OCI-LY1 (cell line): ENCODE results near the gene PNMA1.

Experiments
- H2AFZ ChIP-seq: fragments of 200-600 bp; sonication (generic), shearing (Covaris generic); 2 replicates; pipeline ENCODE4 v1.6.0; 2014; ENCODE audit warnings: antibody characterized with exemption, mild to moderate bottlenecking, low read length
- H3F3A ChIP-seq: fragments of 200-600 bp; sonication (generic), shearing (Covaris generic); 2 replicates; pipeline ENCODE4 v1.6.0; 2014; ENCODE audit warnings: mild to moderate bottlenecking, antibody characterized with exemption, low read length, moderate library complexity; ENCODE audit not compliant: insufficient read depth
- H3K27ac ChIP-seq: fragments of 200-600 bp; sonication (generic); 2 replicates; pipeline ENCODE4 v1.5.1; 2014; ENCODE audit warnings: low read length, mixed run types, mild to moderate bottlenecking, low read depth; ENCODE audit not compliant: poor library complexity, severe bottlenecking
- H3K27me3 ChIP-seq: fragments of 200-600 bp; sonication (generic); 2 replicates; pipeline ENCODE4 v1.6.0; 2014; ENCODE audit warnings: antibody characterized with exemption, mild to moderate bottlenecking, low read length, moderate library complexity; ENCODE audit not compliant: insufficient read depth
- H3K36me3 ChIP-seq: fragments of 200-600 bp; sonication (generic); 2 replicates; pipeline ENCODE4 v1.6.1; 2014; ENCODE audit warnings: mild to moderate bottlenecking, antibody characterized with exemption, low read length, moderate library complexity, mixed read lengths; ENCODE audit not compliant: insufficient read depth
- H3K4me1 ChIP-seq: fragments of 200-600 bp; sonication (generic); 2 replicates; pipeline ENCODE4 v1.5.1; 2014; ENCODE audit warnings: mild to moderate bottlenecking, low read length, moderate library complexity; ENCODE audit not compliant: insufficient read depth, severe bottlenecking
- H3K4me2 ChIP-seq: fragments of 200-600 bp; sonication (generic), shearing (Covaris generic); 2 replicates; pipeline ENCODE4 v1.6.1; 2014; ENCODE audit warnings: low read length
- H3K4me3 ChIP-seq: fragments of 200-600 bp; sonication (generic); 2 replicates; pipeline ENCODE4 v1.5.1; 2014; ENCODE audit warnings: low read length, low read depth, mild to moderate bottlenecking, mixed read lengths; ENCODE audit not compliant: poor library complexity, severe bottlenecking
- H3K79me2 ChIP-seq: fragments of 200-600 bp; shearing (Covaris generic); 2 replicates; pipeline ENCODE4 v1.6.1; 2016; ENCODE audit warnings: mixed run types, low read length, mixed read lengths; ENCODE audit not compliant: insufficient read depth
- H3K9ac ChIP-seq: fragments of 200-600 bp; sonication (generic), shearing (Covaris generic); 2 replicates; pipeline ENCODE4 v1.6.1; 2014; ENCODE audit warnings: mild to moderate bottlenecking, low read length, mixed read lengths
- H3K9me2 ChIP-seq: fragments of 200-600 bp; sonication (generic), shearing (Covaris generic); 2 replicates; pipeline ENCODE4 v1.6.1; 2014; ENCODE audit warnings: low read depth, mild to moderate bottlenecking, low read length, mixed read lengths
- H3K9me3 ChIP-seq: fragments of 200-600 bp; shearing (Covaris generic); 2 replicates; pipeline ENCODE4 v1.6.1; 2014; ENCODE audit warnings: low read length, mixed read lengths
- H4K20me1 ChIP-seq: fragments of 200-600 bp; sonication (generic), shearing (Covaris generic); 2 replicates; pipeline ENCODE4 v1.6.0; 2016; ENCODE audit warnings: mild to moderate bottlenecking, low read length; ENCODE audit not compliant: insufficient read depth
- EZH2 ChIP-seq: fragments of 200-600 bp; sonication (generic), shearing (Covaris generic); IDR thresholded peaks from 2 replicates; pipeline ENCODE4 v1.8.0; 2017; ENCODE audit warnings: borderline replicate concordance, mixed run types, mild to moderate bottlenecking, antibody characterized with exemption, low read length, moderate library complexity, mixed read lengths
- TF ChIP-seq, protein P1 (sequence below): fragments of 200-600 bp; sonication (generic), shearing (Covaris generic); IDR thresholded peaks from 2 replicates; pipeline ENCODE4 v1.5.1; 2017; ENCODE audit warnings: mild to moderate bottlenecking, antibody characterized with exemption, low read length, moderate library complexity, mixed read lengths

The PNMA1 gene

DNA sequence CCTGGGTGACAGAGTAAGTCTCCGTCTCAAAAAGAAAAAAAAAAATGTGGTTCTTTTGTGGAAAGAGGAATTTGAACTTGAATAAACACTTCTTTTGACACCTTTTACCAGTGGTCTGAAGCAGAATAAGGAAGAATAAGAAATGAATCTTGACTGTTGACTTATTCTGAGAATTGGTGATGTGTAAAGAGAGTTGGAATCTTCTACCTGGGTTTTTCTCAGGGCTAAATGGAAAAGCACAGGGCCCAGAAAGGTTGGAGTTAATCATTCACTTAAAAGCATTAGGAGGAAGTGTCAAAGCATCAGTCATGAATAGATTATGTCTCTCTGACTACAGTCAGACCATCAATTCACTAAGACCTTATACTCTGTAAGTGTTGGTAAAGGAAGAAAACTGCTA, 13.9 kb downstream of the PNMA1 start:
- Histone ChIP-seq H3K36me3 (no peaks in the 10 kb centered on the region), H3K4me2 (no peak overlapping the region), H4K20me1 (no peaks in the 10 kb centered on the region), H3K9me2 (no peaks in the 10 kb centered on the region), H3K4me3 (no peak overlapping the region), H3K27me3 (no peaks in the 10 kb centered on the region), H3K4me1 (no peaks in the 10 kb centered on the region), H3K79me2 (no peaks in the 10 kb centered on the region), H3K27ac (no peak overlapping the region), H3F3A (no peaks in the 10 kb centered on the region), H3K9ac (no peak overlapping the region), H2AFZ (no peak overlapping the region), H3K9me3 (no peaks in the 10 kb centered on the region)
- TF ChIP-seq, protein P1, sequence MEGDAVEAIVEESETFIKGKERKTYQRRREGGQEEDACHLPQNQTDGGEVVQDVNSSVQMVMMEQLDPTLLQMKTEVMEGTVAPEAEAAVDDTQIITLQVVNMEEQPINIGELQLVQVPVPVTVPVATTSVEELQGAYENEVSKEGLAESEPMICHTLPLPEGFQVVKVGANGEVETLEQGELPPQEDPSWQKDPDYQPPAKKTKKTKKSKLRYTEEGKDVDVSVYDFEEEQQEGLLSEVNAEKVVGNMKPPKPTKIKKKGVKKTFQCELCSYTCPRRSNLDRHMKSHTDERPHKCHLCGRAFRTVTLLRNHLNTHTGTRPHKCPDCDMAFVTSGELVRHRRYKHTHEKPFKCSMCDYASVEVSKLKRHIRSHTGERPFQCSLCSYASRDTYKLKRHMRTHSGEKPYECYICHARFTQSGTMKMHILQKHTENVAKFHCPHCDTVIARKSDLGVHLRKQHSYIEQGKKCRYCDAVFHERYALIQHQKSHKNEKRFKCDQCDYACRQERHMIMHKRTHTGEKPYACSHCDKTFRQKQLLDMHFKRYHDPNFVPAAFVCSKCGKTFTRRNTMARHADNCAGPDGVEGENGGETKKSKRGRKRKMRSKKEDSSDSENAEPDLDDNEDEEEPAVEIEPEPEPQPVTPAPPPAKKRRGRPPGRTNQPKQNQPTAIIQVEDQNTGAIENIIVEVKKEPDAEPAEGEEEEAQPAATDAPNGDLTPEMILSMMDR, result no peak
- TF ChIP-seq EZH2, result no peak

DNA sequence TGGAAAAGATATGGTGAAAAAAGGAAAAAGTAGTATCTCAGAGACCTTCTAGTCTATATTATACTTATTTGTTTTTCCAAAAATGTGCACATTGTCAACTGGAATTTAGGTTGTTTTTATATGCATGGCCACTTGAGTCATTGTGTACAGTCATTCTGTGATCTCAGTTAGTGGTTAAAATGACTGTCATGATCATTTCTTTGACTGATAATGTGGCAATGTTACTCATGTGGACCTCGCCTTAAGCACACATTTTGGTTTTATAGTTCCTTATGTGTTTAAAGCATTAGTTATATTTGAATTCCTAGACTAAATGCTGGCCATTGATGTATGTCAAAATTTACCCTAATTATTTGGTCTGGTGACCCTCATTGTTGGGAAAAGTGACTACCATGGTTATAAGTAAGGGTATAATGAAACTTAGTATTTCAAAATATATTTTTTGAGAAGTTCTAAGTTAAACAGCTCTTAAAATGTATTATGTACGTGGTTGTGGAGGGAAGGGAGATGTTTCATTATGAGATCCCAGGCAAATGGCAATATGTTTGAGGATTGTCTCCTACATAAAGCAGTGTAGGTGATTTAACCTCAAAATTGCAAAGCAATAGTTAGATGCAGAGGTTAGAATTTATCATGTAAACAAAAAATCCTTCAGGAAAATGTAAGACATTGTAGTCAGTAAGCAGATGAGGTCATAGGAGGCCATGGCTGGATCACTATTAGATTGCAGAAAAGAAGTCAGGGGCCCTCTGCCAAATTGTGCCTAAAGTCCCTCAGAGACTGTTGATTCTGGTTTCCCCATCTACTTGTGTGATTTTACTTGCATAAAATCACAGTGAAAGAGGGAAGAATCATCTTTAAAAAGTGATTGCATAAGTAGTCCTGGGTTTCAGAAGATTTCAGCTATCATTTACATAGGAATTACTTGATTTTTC, 17.5 kb downstream of the PNMA1 start:
- no peak overlapping the region for H3K4me2 ChIP-seq
- no peaks in the 10 kb centered on the region for H3K36me3 ChIP-seq
- no peak overlapping the region for H3K9ac ChIP-seq
- H3K9me2 ChIP-seq, result no peaks in the 10 kb centered on the region
- no peaks in the 10 kb centered on the region for H3K4me1 ChIP-seq
- H3K27me3 ChIP-seq, result no peaks in the 10 kb centered on the region
- no peaks in the 10 kb centered on the region for H4K20me1 ChIP-seq
- no peaks in the 10 kb centered on the region for H3K9me3 ChIP-seq
- H3K79me2 ChIP-seq, result no peaks in the 10 kb centered on the region
- no peak overlapping the region for H2AFZ ChIP-seq
- no peaks in the 10 kb centered on the region for H3F3A ChIP-seq
- TF ChIP-seq, protein P1, result no peak
- no peak for TF ChIP-seq EZH2
- H3K4me3 ChIP-seq, result no peak overlapping the region
- H3K27ac ChIP-seq, result no peak overlapping the region

DNA sequence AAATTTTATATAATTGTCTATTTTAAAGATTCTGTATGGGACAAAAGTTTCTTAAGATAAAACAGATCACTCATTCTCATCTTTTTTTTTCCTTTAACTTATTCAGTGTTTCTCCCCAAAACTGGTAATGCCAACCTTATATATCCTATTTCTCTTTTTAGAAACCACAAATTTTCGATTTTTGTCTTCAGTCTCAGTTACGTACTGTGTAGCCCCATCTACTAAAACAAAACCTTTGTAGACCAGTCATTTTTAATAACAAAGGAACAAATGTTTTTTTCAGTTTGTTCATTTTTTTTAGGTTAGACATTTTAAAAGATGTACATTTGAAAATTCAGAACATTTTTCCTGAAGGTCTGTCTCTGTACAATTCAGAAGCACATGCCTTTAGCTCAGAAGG, 18.2 kb downstream of the PNMA1 start:
- no peaks in the 10 kb centered on the region for H3K79me2 ChIP-seq
- H3K27me3 ChIP-seq, result no peaks in the 10 kb centered on the region
- H3K36me3 ChIP-seq, result no peaks in the 10 kb centered on the region
- no peak overlapping the region for H3K4me2 ChIP-seq
- H4K20me1 ChIP-seq, result no peaks in the 10 kb centered on the region
- no peak overlapping the region for H3K4me3 ChIP-seq
- H3F3A ChIP-seq, result no peaks in the 10 kb centered on the region
- no peaks in the 10 kb centered on the region for H3K4me1 ChIP-seq
- no peak for TF ChIP-seq EZH2
- TF ChIP-seq, protein P1, result no peak
- H2AFZ ChIP-seq, result no peak overlapping the region
- H3K9me2 ChIP-seq, result no peaks in the 10 kb centered on the region
- H3K27ac ChIP-seq, result no peak overlapping the region
- no peaks in the 10 kb centered on the region for H3K9me3 ChIP-seq
- no peak overlapping the region for H3K9ac ChIP-seq
